HFFc6 (cell line): Measurements from ENCODE around the gene PKHD1. TPM values are rescaled to one million over a fixed set of nuclear protein-coding genes. Genes with fewer than 3 reads are reported as not detected.

Experiments
- DNase-seq: peaks from one replicate; pipeline ENCODE4 v3.0.0-alpha.2; 2018
- H3K27ac Mint-ChIP-seq: 2 replicates; pipeline ENCODE4 v1.8.0; 2020; ENCODE audit warnings: mild to moderate bottlenecking, mixed read lengths
- H3K27me3 Mint-ChIP-seq: 2 replicates; pipeline ENCODE4 v1.8.0; 2021; ENCODE audit warnings: mild to moderate bottlenecking, moderate library complexity, mixed read lengths; ENCODE audit not compliant: insufficient read depth
- H3K36me3 Mint-ChIP-seq: 2 replicates; pipeline ENCODE4 v1.8.0; 2021; ENCODE audit warnings: low read depth, mixed read lengths
- H3K4me1 Mint-ChIP-seq: 2 replicates; pipeline ENCODE4 v1.8.0; 2020; ENCODE audit warnings: low read depth, mixed read lengths
- H3K4me3 Mint-ChIP-seq: 2 replicates; pipeline ENCODE4 v1.8.0; 2020; ENCODE audit warnings: mild to moderate bottlenecking, moderate library complexity, mixed read lengths
- H3K9me3 Mint-ChIP-seq: 2 replicates; pipeline ENCODE4 v1.8.0; 2020; ENCODE audit warnings: mild to moderate bottlenecking, mixed read lengths
- CTCF ChIP-seq: fragments of 200-600 bp; sonication (generic); IDR thresholded peaks from 2 replicates; pipeline ENCODE4 v1.5.0; 2021; ENCODE audit warnings: antibody characterized with exemption, mild to moderate bottlenecking
- total RNA-seq, 6 experiments: library from RNA; stranded (reverse); fragmentation: NEBNext Ultra II Directional; extraction: Animal tissue kit (Norgen Biotek cat#: 25700); gene quantifications; 2 replicates in 1 of 6; 3 replicates in 5 of 6; pipeline ENCODE4 v1.2.3, GENCODE V29; 2021

Gene PKHD1
- total RNA-seq, 6 experiments from 2014 or later: not detected

GRCh38 chr6:51626391-51626790, 461.0 kb downstream of the PKHD1 start:
- H3K4me1 Mint-ChIP-seq: no peaks in the 10 kb centered on the region
- peaks cover 12% of the 10 kb centered on the region for H3K9me3 Mint-ChIP-seq
- no peaks in the 10 kb centered on the region for H3K36me3 Mint-ChIP-seq
- no peak for TF ChIP-seq CTCF
- no peaks in the 10 kb centered on the region; the same call in 1 of the 2 replicates for H3K27me3 Mint-ChIP-seq
- H3K27ac Mint-ChIP-seq: no peak overlapping the region
- no peak overlapping the region for H3K4me3 Mint-ChIP-seq
- no peak for DNase-seq

GRCh38 chr6:51625566-51625965, 461.8 kb downstream of the PKHD1 start:
- no peak for DNase-seq
- no peak for TF ChIP-seq CTCF
- Mint-ChIP-seq H3K4me3 (no peak overlapping the region), H3K4me1 (no peaks in the 10 kb centered on the region), H3K36me3 (no peaks in the 10 kb centered on the region), H3K27ac (no peak overlapping the region), H3K9me3 (peaks cover 12% of the 10 kb centered on the region), H3K27me3 (no peaks in the 10 kb centered on the region)

GRCh38 chr6:51620971-51621370, 466.4 kb downstream of the PKHD1 start:
- Mint-ChIP-seq H3K36me3 (no peaks in the 10 kb centered on the region), H3K9me3 (peaks cover 26% of the 10 kb centered on the region), H3K4me3 (no peak overlapping the region), H3K27ac (no peak overlapping the region), H3K4me1 (no peaks in the 10 kb centered on the region), H3K27me3 (no peaks in the 10 kb centered on the region)
- no peak for TF ChIP-seq CTCF
- DNase-seq: no peak

- Mint-ChIP-seq H3K4me3 (no peak overlapping the region), H3K27ac (no peak overlapping the region), H3K36me3 (no peaks in the 10 kb centered on the region), H3K9me3 (peaks cover 20% of the 10 kb centered on the region), H3K4me1 (no peaks in the 10 kb centered on the region), H3K27me3 (no peaks in the 10 kb centered on the region)
- no peak for TF ChIP-seq CTCF
- DNase-seq: no peak
These were observed 468.2 kb downstream of the PKHD1 start for GRCh38 chr6:51619042-51619799.

- no peaks in the 10 kb centered on the region for H3K4me1 Mint-ChIP-seq
- H3K4me3 Mint-ChIP-seq: no peak overlapping the region
- no peaks in the 10 kb centered on the region for H3K27me3 Mint-ChIP-seq
- H3K9me3 Mint-ChIP-seq: peaks cover 18% of the 10 kb centered on the region
- DNase-seq: no peak
- no peaks in the 10 kb centered on the region for H3K36me3 Mint-ChIP-seq
- H3K27ac Mint-ChIP-seq: no peak overlapping the region
- TF ChIP-seq CTCF: peak; percentile 62
These were observed 468.9 kb downstream of the PKHD1 start for GRCh38 chr6:51618563-51618962.
